K562 (cell line): ENCODE data around the gene TMEM131L. TPM values are rescaled to one million over a fixed set of nuclear protein-coding genes. Genes with fewer than 3 reads are reported as not detected.

Experiments used
- ATAC-seq: fragments of 200-7000 bp; cut with Tn5 transposase; 3 replicates; pipeline ENCODE4 v1.9.1; 2020; ENCODE audit warnings: moderate library complexity
- BruUV-seq: library from RNA; stranded (reverse); fragments of 400-500 nt; replicated peaks from 2 replicates; lab custom pipeline; 2021; lab: Mats Ljungman, UMichigan
- CTCF ChIA-PET: fragments of 300-600 bp; formaldehyde crosslinking; extraction: SDS; loops from one replicate; lab custom pipeline; 2021; ENCODE audit warnings: low intra/inter-chr PET ratio; lab: Yijun Ruan, JAX
- POLR2A ChIA-PET: fragments of 300-600, 350-650 bp; sonication (Branson Sonifier 250); formaldehyde crosslinking; extraction: SDS; loops from one replicate; lab custom pipeline; 2021; ENCODE audit warnings: antibody characterized with exemption, inconsistent platforms; lab: Yijun Ruan, JAX
- DNase-seq, 4 experiments: peaks; one replicate each; pipeline versions ENCODE4 v3.0.0 to v3.0.0-alpha.2; 2011 to 2018; ENCODE audit warnings: low spot score in 3 of 4, mixed read lengths in 3 of 4; ENCODE audit errors: extremely low read depth in 1 of 4
- FAIRE-seq: peaks from 2 replicates; lab custom pipeline; 2011; peaks lifted over from hg19 to GRCh38; lab: Jason Lieb, UNC
- H2AFZ ChIP-seq: 2 replicates; pipeline ENCODE4 v1.6.0; 2011; ENCODE audit warnings: low read depth, low read length, control low read depth, inconsistent platforms
- H3K27ac ChIP-seq: fragments of 200-600 bp; 3 replicates; pipeline ENCODE4 v1.8.0; 2011; ENCODE audit warnings: low read depth, mild to moderate bottlenecking, control low read depth, inconsistent platforms, low read length, moderate library complexity, mixed read lengths; ENCODE audit errors: extremely low read depth
- H3K27me3 ChIP-seq, 2 experiments: fragments of 300-600 bp in 1 of 2; 2 replicates in 1 of 2; 3 replicates in 1 of 2; pipeline versions ENCODE4 v1.6.0 to v1.8.0; 2011; ENCODE audit warnings: inconsistent platforms in 2 of 2, low read length in 2 of 2, mild to moderate bottlenecking in 1 of 2, mixed read lengths in 1 of 2, moderate library complexity in 1 of 2; ENCODE audit not compliant: control insufficient read depth in 2 of 2, insufficient read depth in 2 of 2
- H3K36me3 ChIP-seq: fragments of 300-600 bp; 3 replicates; pipeline ENCODE4 v1.8.0; 2011; ENCODE audit warnings: mild to moderate bottlenecking, low read length, inconsistent platforms; ENCODE audit not compliant: control insufficient read depth, insufficient read depth
- H3K4me1 ChIP-seq, 2 experiments: fragments of 200-600 bp in 1 of 2; replicated peaks in 1 of 2; 2 replicates in 1 of 2; 3 replicates in 1 of 2; pipeline versions ENCODE4 v1.5.1 to v1.8.0; 2011; ENCODE audit warnings: inconsistent platforms in 2 of 2, low read length in 2 of 2, mild to moderate bottlenecking in 1 of 2, mixed read lengths in 1 of 2, moderate library complexity in 1 of 2; ENCODE audit not compliant: control insufficient read depth in 2 of 2, insufficient read depth in 2 of 2
- H3K4me2 ChIP-seq: 2 replicates; pipeline ENCODE4 v1.6.1; 2011; ENCODE audit warnings: low read length, control low read depth, inconsistent platforms, mixed read lengths; ENCODE audit not compliant: insufficient read depth
- H3K4me3 ChIP-seq: fragments of 200-600 bp; sonication (generic), shearing (Covaris generic); 2 replicates; pipeline ENCODE4 v1.5.1; 2016; ENCODE audit warnings: control low read depth, inconsistent platforms
- H3K79me2 ChIP-seq: fragments of 200-600 bp; 3 replicates; pipeline ENCODE4 v1.8.0; 2011; ENCODE audit warnings: low read length, inconsistent platforms; ENCODE audit not compliant: control insufficient read depth, insufficient read depth
- H3K9ac ChIP-seq, 2 experiments: 2 replicates each; pipeline versions ENCODE4 v1.6.0 to v1.6.1; 2011; ENCODE audit warnings: low read depth in 2 of 2, low read length in 2 of 2, control low read depth in 1 of 2, inconsistent platforms in 1 of 2, mild to moderate bottlenecking in 1 of 2, mixed read lengths in 1 of 2; ENCODE audit not compliant: insufficient read depth in 1 of 2
- H3K9me1 ChIP-seq: one replicate; pipeline ENCODE4 v1.6.0; 2011; ENCODE audit warnings: inconsistent platforms, mild to moderate bottlenecking, low read length, moderate library complexity; ENCODE audit not compliant: control insufficient read depth, insufficient read depth
- H3K9me3 ChIP-seq: replicated peaks from 2 replicates; pipeline ENCODE4 v1.5.1; 2011; ENCODE audit warnings: low read depth, low read length, inconsistent platforms; ENCODE audit not compliant: control insufficient read depth, insufficient read depth
- H4K20me1 ChIP-seq: replicated peaks from 2 replicates; pipeline ENCODE4 v1.6.1; 2011; ENCODE audit warnings: low read length, inconsistent platforms, mixed read lengths; ENCODE audit not compliant: control insufficient read depth, insufficient read depth
- ARHGAP35 ChIP-seq: fragments of 450-650 bp; IDR thresholded peaks from 2 replicates; pipeline ENCODE4 v1.6.1; 2018; ENCODE audit not compliant: partially characterized antibody
- E2F8 ChIP-seq: fragments of 450-650 bp; IDR thresholded peaks from 2 replicates; pipeline ENCODE4 v1.7.1; 2018; ENCODE audit warnings: mild to moderate bottlenecking, low read depth; ENCODE audit not compliant: partially characterized antibody
- FOXJ3 ChIP-seq: sonication (generic); formaldehyde crosslinking; IDR thresholded peaks from 2 replicates; pipeline ENCODE4 v1.4.0; 2020; ENCODE audit warnings: mild to moderate bottlenecking, missing genetic modification reagents
- HDGF ChIP-seq: fragments of 450-650 bp; IDR thresholded peaks from 2 replicates; pipeline ENCODE4 v1.6.1; 2016
- NFE2L1 ChIP-seq: fragments of 450-650 bp; IDR thresholded peaks from 2 replicates; pipeline ENCODE4 v1.6.1; 2016; ENCODE audit warnings: missing genetic modification characterization, low read depth, mild to moderate bottlenecking, missing compliant biosample characterization, moderate library complexity, borderline replicate concordance
- POLR2AphosphoS2 ChIP-seq: IDR thresholded peaks from 2 replicates; pipeline ENCODE4 v1.6.1; 2012; ENCODE audit warnings: low read length, improper control_type of control experiment
- RBBP5 ChIP-seq: fragments of 200-600 bp; sonication (generic); IDR thresholded peaks from 2 replicates; pipeline ENCODE4 v1.6.1; 2012; ENCODE audit warnings: borderline replicate concordance, mild to moderate bottlenecking, low read length, control low read depth, inconsistent platforms; ENCODE audit not compliant: insufficient read depth, poor library complexity, severe bottlenecking
- SRSF1 ChIP-seq: fragments of 200-400 bp; formaldehyde crosslinking; IDR thresholded peaks from 2 replicates; pipeline ENCODE4 v1.6.1; 2017; ENCODE audit warnings: mild to moderate bottlenecking, low read depth, low read length, moderate library complexity
- TBL1XR1 ChIP-seq, 2 experiments: IDR thresholded peaks; 2 replicates each; pipeline ENCODE4 v1.6.1; 2012; ENCODE audit warnings: improper control_type of control experiment in 2 of 2, low read length in 2 of 2, mild to moderate bottlenecking in 1 of 2
- TBP ChIP-seq: optimal IDR thresholded peaks from 2 replicates; pipeline ENCODE3; 2011; ENCODE audit warnings: low read depth, low read length, improper control_type of control experiment
- TEAD4 ChIP-seq, 2 experiments: sonication (generic) in 1 of 2; formaldehyde crosslinking in 1 of 2; IDR thresholded peaks; 2 replicates each; pipeline versions ENCODE4 v1.6.1 to v1.8.0; 2012 to 2022; ENCODE audit warnings: borderline replicate concordance in 1 of 2, inconsistent platforms in 1 of 2, low read length in 1 of 2, mild to moderate bottlenecking in 1 of 2, missing genetic modification reagents in 1 of 2
- WGBS: fragments of 100-300 bp; shearing (Covaris generic); methylation state at CpG from one replicate; pipeline ENCODE4 v1.1.6; 2016; ENCODE audit warnings: low coverage, mixed read lengths; ENCODE audit not compliant: insufficient coverage; ENCODE audit errors: missing lambda C conversion rate; 5-methylcytosine and 5-hydroxymethylcytosine counted together
- in situ Hi-C: fragments of 300-500 bp; cut with MboI; formaldehyde crosslinking; loops from 4 replicates; pipeline ENCODE4 v1.15.0; 2018; ENCODE audit warnings: inconsistent platforms, mixed read lengths
- intact Hi-C: fragments of 100-400 bp; cut with micrococcal nuclease; formaldehyde crosslinking; loops from 2 replicates; pipeline ENCODE4 v1.14.2; 2022
- polyA plus RNA-seq, 8 experiments: library from polyadenylated mRNA; depleted of rRNA in 4 of 8; stranded (reverse) in 5 of 8; unstranded in 3 of 8; fragments of >200 nt; fragmentation: Nextera tagmentation in 2 of 8; fragmentation: Illumina TruSeq in 1 of 8; extraction: Ambion mirVana in 2 of 8; extraction: Trizol in 1 of 8; gene quantifications; 2 replicates each; pipeline versions ENCODE4 v1.2.1 to v1.2.3, GENCODE V29; 2011 to 2014; ENCODE audit warnings: inconsistent platforms in 1 of 8, missing spikeins in 1 of 8
- total RNA-seq, 7 experiments: library from RNA; depleted of rRNA in 6 of 7; stranded (reverse); fragments of >200 nt in 6 of 7; fragmentation: Illumina TruSeq in 2 of 7; extraction: Trizol in 2 of 7; gene quantifications; 2 replicates each; pipeline versions ENCODE4 v1.2.1 to v1.2.3, GENCODE V29; 2011 to 2021; ENCODE audit warnings: low replicate concordance in 1 of 7
- TF ChIP-seq, protein P1 (sequence below): fragments of 250-450 bp; sonication (Bioruptor Pico); IDR thresholded peaks from 2 replicates; pipeline ENCODE4 v1.8.0; 2022; ENCODE audit warnings: inconsistent platforms

TMEM131L gene
- total and polyA plus RNA-seq, 9 of the 15 experiments (the other 6 are each of a cell fraction or from before 2014, with no cell fraction given): 1.2 to 20.8 (median 12.9) TPM

- TF ChIP-seq TBP (no peak), TEAD4 (IDR thresholded peaks at IDR 0.05; ENCODE audit: low read length) (no peak), TEAD4 (CRISPR knock-in tag; IDR thresholded peaks at IDR 0.05; ENCODE audit: borderline replicate concordance) (no peak), SRSF1 (no peak), NFE2L1 (tag) (no peak), TBL1XR1 (IDR thresholded peaks at IDR 0.05; ENCODE audit: low read length in 2 of 2) (no peak), HDGF (no peak), ARHGAP35 (no peak), RBBP5 (no peak), FOXJ3 (CRISPR knock-in tag) (no peak)
- TF ChIP-seq, protein P1, sequence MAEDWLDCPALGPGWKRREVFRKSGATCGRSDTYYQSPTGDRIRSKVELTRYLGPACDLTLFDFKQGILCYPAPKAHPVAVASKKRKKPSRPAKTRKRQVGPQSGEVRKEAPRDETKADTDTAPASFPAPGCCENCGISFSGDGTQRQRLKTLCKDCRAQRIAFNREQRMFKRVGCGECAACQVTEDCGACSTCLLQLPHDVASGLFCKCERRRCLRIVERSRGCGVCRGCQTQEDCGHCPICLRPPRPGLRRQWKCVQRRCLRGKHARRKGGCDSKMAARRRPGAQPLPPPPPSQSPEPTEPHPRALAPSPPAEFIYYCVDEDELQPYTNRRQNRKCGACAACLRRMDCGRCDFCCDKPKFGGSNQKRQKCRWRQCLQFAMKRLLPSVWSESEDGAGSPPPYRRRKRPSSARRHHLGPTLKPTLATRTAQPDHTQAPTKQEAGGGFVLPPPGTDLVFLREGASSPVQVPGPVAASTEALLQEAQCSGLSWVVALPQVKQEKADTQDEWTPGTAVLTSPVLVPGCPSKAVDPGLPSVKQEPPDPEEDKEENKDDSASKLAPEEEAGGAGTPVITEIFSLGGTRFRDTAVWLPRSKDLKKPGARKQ (CRISPR knock-in tag): no peak
These were observed 80.1 kb downstream of the TMEM131L start (continued) for GRCh38 chr4:153546280-153546679.

- Histone ChIP-seq H3K79me2 (peaks cover 3% of the 10 kb centered on the region; the same call in 1 of the 3 replicates), H3K27me3 (no peaks in the 10 kb centered on the region), H3K4me3 (no peak overlapping the region), H3K9me1 (no peaks in the 10 kb centered on the region), H3K4me2 (no peak overlapping the region), H2AFZ (no peak overlapping the region), H3K9me3 (no peaks in the 10 kb centered on the region), H3K36me3 (peaks cover 3% of the 10 kb centered on the region; the same call in 1 of the 3 replicates), H3K9ac (no peak overlapping the region), H3K4me1 (no peaks in the 10 kb centered on the region; a peak in 1 of 5 replicates), H4K20me1 (peaks cover 4% of the 10 kb centered on the region), H3K27ac (no peak overlapping the region)
- no peak for DNase-seq
- WGBS: 77% methylated on average over 5 of the region's 5 CpGs
- FAIRE-seq: no peak
- in situ Hi-C loops (no loop called here), intact Hi-C loops (no loop called here)
- ATAC-seq: no peak
- BruUV-seq: no TSS peak
- ChIA-PET POLR2A (interaction anchor here (1.0 kb wide), 1 partner anchor 26 kb away, joined by 3 read pairs; no protein-coding TSS in a partner anchor), CTCF (no interaction called here)
- no peak for TF ChIP-seq POLR2AphosphoS2
- TF ChIP-seq E2F8: no peak
These were observed 81.4 kb downstream of the TMEM131L start for GRCh38 chr4:153547520-153547919.
